ENCODE data around the gene GALNT8.

GALNT8 gene

GRCh38 chr12:4796694-4797482 is 76.7 kb downstream of the GALNT8 start:
- DNase-seq (ENCODE audit: low read depth in 2 of 2) = no peak

GRCh38 chr12:4800555-4800954 is 80.4 kb downstream of the GALNT8 start:
- DNase-seq (ENCODE audit: low read depth in 2 of 2) = no peak

- no peak for DNase-seq (ENCODE audit: low read depth in 2 of 2)
These were observed 82.6 kb downstream of the GALNT8 start for GRCh38 chr12:4802841-4803240.

- DNase-seq (ENCODE audit: low read depth in 2 of 2) = no peak
These were observed 86.4 kb downstream of the GALNT8 start for GRCh38 chr12:4806439-4807115.

- no peak for DNase-seq (ENCODE audit: low read depth in 2 of 2)
These were observed 87.0 kb downstream of the GALNT8 start for GRCh38 chr12:4807116-4807783.

GRCh38 chr12:4807813-4808212 is 87.6 kb downstream of the GALNT8 start:
- DNase-seq (ENCODE audit: low read depth in 2 of 2) = no peak

- no peak for DNase-seq (ENCODE audit: low read depth in 2 of 2)
These were observed 88.8 kb downstream of the GALNT8 start for GRCh38 chr12:4809013-4809448.

- DNase-seq (ENCODE audit: low read depth in 2 of 2) = no peak
These were observed 89.4 kb downstream of the GALNT8 start for GRCh38 chr12:4809449-4810218.

GRCh38 chr12:4810219-4810671 is 90.0 kb downstream of the GALNT8 start:
- no peak for DNase-seq (ENCODE audit: low read depth in 2 of 2)

GRCh38 chr12:4812624-4813327 is 92.6 kb downstream of the GALNT8 start:
- no peak for DNase-seq (ENCODE audit: low read depth in 2 of 2)

GRCh38 chr12:4813741-4814140 is 93.5 kb downstream of the GALNT8 start:
- no peak for DNase-seq (ENCODE audit: low read depth in 2 of 2)

GRCh38 chr12:4814485-4814884 is 94.3 kb downstream of the GALNT8 start:
- no peak for DNase-seq (ENCODE audit: low read depth in 2 of 2)

- no peak for DNase-seq (ENCODE audit: low read depth in 2 of 2)
These were observed 96.7 kb downstream of the GALNT8 start for GRCh38 chr12:4816744-4817525.

GRCh38 chr12:4817880-4818279 is 97.7 kb downstream of the GALNT8 start:
- DNase-seq (ENCODE audit: low read depth in 2 of 2) = no peak

- DNase-seq (ENCODE audit: low read depth in 2 of 2) = no peak
These were observed 99.5 kb downstream of the GALNT8 start for GRCh38 chr12:4819654-4820053.

GRCh38 chr12:4820971-4821370 is 100.8 kb downstream of the GALNT8 start:
- no peak for DNase-seq (ENCODE audit: low read depth in 2 of 2)
